Measurements from ENCODE around the gene CLASRP. TPM values are rescaled to one million over a fixed set of nuclear protein-coding genes. Genes with fewer than 3 reads are reported as not detected.

The CLASRP gene
- total RNA-seq, 1 donor: 17.0 TPM

DNA sequence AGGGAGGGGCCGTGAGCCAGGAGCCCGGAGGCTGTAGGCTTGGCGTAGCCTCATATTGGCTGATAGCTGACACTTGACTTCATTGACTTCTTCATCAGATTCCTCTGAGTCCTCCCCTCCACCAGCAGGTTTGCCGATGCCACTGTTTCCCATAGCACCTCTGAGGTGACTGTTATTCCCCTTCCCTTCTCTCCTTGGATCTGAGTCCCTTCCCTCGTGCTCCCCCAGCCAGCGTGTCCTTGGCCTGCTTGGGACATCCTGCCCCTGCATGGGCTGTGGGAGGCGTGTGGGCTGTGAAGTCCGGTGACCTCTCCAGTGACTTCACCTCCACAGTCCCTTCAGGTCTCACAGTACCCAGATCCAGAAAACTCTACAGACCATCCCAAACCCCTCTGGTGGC, 63.0 kb downstream of the CLASRP start:
- Histone ChIP-seq H2AFZ (ENCODE audit: low read length) (no peak overlapping the region), H3K36me3 (ENCODE audit: insufficient read depth, low read length) (no peaks in the 10 kb centered on the region), H3K4me2 (ENCODE audit: insufficient read depth, low read length) (no peak overlapping the region), H3K9me3 (ENCODE audit: low read depth, low read length) (no peaks in the 10 kb centered on the region), H3K79me2 (ENCODE audit: insufficient read depth, low read length) (peaks cover 97% of the 10 kb centered on the region), H4K20me1 (ENCODE audit: insufficient read depth, low read length) (peaks cover 83% of the 10 kb centered on the region), H3K27ac (ENCODE audit: low read depth, low read length) (no peak overlapping the region), H3K4me1 (ENCODE audit: insufficient read depth, low read length) (peaks cover 36% of the 10 kb centered on the region), H3K27me3 (ENCODE audit: insufficient read depth, low read length) (no peaks in the 10 kb centered on the region), H3K4me3 (ENCODE audit: insufficient read depth, low read length) (no peak overlapping the region)
- TF ChIP-seq, protein P1, sequence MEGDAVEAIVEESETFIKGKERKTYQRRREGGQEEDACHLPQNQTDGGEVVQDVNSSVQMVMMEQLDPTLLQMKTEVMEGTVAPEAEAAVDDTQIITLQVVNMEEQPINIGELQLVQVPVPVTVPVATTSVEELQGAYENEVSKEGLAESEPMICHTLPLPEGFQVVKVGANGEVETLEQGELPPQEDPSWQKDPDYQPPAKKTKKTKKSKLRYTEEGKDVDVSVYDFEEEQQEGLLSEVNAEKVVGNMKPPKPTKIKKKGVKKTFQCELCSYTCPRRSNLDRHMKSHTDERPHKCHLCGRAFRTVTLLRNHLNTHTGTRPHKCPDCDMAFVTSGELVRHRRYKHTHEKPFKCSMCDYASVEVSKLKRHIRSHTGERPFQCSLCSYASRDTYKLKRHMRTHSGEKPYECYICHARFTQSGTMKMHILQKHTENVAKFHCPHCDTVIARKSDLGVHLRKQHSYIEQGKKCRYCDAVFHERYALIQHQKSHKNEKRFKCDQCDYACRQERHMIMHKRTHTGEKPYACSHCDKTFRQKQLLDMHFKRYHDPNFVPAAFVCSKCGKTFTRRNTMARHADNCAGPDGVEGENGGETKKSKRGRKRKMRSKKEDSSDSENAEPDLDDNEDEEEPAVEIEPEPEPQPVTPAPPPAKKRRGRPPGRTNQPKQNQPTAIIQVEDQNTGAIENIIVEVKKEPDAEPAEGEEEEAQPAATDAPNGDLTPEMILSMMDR (IDR thresholded peaks at IDR 0.05; ENCODE audit: extremely low read depth, low read depth, low read length): no peak
- DNase-seq (ENCODE audit: insufficient read length, low spot score, missing footprints): no peak

DNA sequence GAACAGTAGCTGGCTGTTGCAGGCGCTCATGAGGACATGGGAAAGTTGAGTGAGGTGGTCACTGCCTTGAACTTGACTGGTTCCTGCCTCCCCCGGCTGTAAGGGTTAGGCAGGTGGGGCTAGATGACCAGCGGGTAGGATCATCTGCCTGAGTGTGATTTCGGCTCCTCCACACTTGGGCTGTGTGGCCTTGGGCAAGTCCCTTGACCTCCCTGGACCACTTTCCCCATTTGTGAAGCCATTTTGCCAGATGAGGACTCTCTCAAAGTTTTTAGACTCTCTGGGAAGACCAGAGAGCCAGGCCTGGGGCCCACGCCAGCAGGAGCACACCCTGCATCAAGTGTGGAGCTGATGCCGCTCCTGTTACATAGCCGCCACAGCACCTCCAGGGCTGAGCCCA, 63.6 kb downstream of the CLASRP start:
- Histone ChIP-seq H3K4me3 (ENCODE audit: insufficient read depth, low read length) (no peak overlapping the region), H3K9me3 (ENCODE audit: low read depth, low read length) (no peaks in the 10 kb centered on the region), H3K27me3 (ENCODE audit: insufficient read depth, low read length) (no peaks in the 10 kb centered on the region), H3K4me2 (ENCODE audit: insufficient read depth, low read length) (no peak overlapping the region), H3K4me1 (ENCODE audit: insufficient read depth, low read length) (peaks cover 33% of the 10 kb centered on the region), H3K27ac (ENCODE audit: low read depth, low read length) (no peak overlapping the region), H2AFZ (ENCODE audit: low read length) (no peak overlapping the region), H3K36me3 (ENCODE audit: insufficient read depth, low read length) (no peaks in the 10 kb centered on the region), H4K20me1 (ENCODE audit: insufficient read depth, low read length) (peaks cover 78% of the 10 kb centered on the region), H3K79me2 (ENCODE audit: insufficient read depth, low read length) (peaks cover 97% of the 10 kb centered on the region)
- DNase-seq (ENCODE audit: insufficient read length, low spot score, missing footprints): no peak
- TF ChIP-seq, protein P1 (IDR thresholded peaks at IDR 0.05; ENCODE audit: extremely low read depth, low read depth, low read length): no peak

DNA sequence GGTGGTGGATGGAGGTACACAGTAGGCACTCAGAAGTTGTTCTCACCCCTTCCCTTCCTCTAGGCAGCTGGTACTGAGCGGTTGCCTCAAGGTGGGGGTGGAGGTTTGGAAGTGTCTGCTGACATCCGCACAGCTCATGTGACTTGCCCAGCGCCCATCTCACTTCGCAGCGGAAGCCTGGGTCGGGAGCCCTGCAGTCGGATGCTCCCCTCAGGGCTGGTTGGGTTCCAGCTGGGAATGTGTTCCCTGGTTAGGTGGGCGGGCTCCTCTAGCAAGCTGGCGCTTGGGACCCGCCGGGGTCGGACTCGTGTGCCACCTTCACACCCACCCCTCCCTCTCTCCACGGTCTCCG, 64.3 kb downstream of the CLASRP start:
- Histone ChIP-seq H3K36me3 (ENCODE audit: insufficient read depth, low read length) (no peaks in the 10 kb centered on the region), H3K4me3 (ENCODE audit: insufficient read depth, low read length) (peak overlapping the region; percentile 42), H2AFZ (ENCODE audit: low read length) (no peak overlapping the region), H3K4me2 (ENCODE audit: insufficient read depth, low read length) (peak overlapping the region; percentile 39), H3K27ac (ENCODE audit: low read depth, low read length) (no peak overlapping the region), H3K79me2 (ENCODE audit: insufficient read depth, low read length) (peaks cover 97% of the 10 kb centered on the region), H3K27me3 (ENCODE audit: insufficient read depth, low read length) (no peaks in the 10 kb centered on the region), H3K9me3 (ENCODE audit: low read depth, low read length) (no peaks in the 10 kb centered on the region), H4K20me1 (ENCODE audit: insufficient read depth, low read length) (peaks cover 78% of the 10 kb centered on the region), H3K4me1 (ENCODE audit: insufficient read depth, low read length) (peaks cover 27% of the 10 kb centered on the region)
- TF ChIP-seq, protein P1 (IDR thresholded peaks at IDR 0.05; ENCODE audit: extremely low read depth, low read depth, low read length): no peak
- no peak for DNase-seq (ENCODE audit: insufficient read length, low spot score, missing footprints)

DNA sequence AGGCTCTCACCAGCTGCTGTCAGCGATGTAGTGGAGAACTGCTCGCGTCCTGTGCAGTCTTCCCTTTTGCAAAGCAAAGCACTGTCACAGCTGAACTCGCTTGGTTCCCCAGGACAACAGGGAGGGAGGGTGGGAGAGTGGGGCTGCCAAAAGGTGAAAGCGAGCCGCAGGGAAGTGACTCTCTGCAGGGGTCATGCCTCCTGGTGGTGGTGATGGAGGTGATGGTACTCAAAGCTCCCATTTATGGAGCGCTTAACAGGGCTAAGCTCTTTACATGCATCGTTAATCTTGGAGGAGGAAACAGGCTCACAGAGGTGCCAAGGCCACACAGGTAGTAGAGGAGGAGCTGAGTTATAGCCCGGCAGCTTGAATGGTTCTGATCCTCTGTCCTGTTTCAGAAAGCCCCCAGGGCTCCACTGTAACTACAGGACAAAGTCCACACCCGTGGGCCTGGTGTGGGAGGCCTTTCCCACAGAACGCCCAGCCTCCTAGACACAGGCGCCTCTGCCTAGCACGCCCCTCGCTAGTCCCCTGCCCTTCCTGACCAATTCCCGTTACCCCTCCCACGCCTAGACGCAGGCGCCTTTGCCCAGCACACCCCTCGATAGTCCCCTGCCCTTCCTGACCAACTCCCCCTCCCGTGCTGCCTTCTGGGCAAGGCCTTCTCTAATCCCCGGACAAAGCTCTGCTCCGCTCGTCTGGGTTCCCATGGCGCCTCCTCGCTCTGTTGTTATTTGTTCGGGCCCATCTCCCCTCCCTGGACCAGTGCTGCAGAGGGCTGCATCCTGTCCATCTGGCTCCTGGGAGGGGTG, 64.9 kb downstream of the CLASRP start:
- peaks cover 73% of the 10 kb centered on the region for H4K20me1 ChIP-seq (ENCODE audit: insufficient read depth, low read length)
- no peak overlapping the region for H2AFZ ChIP-seq (ENCODE audit: low read length)
- no peaks in the 10 kb centered on the region for H3K27me3 ChIP-seq (ENCODE audit: insufficient read depth, low read length)
- TF ChIP-seq, protein P1 (IDR thresholded peaks at IDR 0.05; ENCODE audit: extremely low read depth, low read depth, low read length): no peak
- H3K36me3 ChIP-seq (ENCODE audit: insufficient read depth, low read length): no peaks in the 10 kb centered on the region
- peak overlapping the region; percentile 42 for H3K4me3 ChIP-seq (ENCODE audit: insufficient read depth, low read length)
- H3K9me3 ChIP-seq (ENCODE audit: low read depth, low read length): no peaks in the 10 kb centered on the region
- H3K4me1 ChIP-seq (ENCODE audit: insufficient read depth, low read length): peaks cover 21% of the 10 kb centered on the region
- no peak overlapping the region for H3K27ac ChIP-seq (ENCODE audit: low read depth, low read length)
- no peak for DNase-seq (ENCODE audit: insufficient read length, low spot score, missing footprints)
- peaks cover 97% of the 10 kb centered on the region for H3K79me2 ChIP-seq (ENCODE audit: insufficient read depth, low read length)
- H3K4me2 ChIP-seq (ENCODE audit: insufficient read depth, low read length): peak overlapping the region; percentile 39

Data from osteoblast (primary cell).